OCI-LY7 (cell line): ENCODE data around the gene OAS1.

Experiments
- EZH2phosphoT487 ChIP-seq: fragments of 200-600 bp; sonication (generic); IDR thresholded peaks from 2 replicates; pipeline ENCODE4 v1.6.1; 2018; ENCODE audit warnings: low read depth, borderline replicate concordance, mild to moderate bottlenecking, mixed run types, antibody characterized with exemption, low read length, moderate library complexity, mixed read lengths
- TF ChIP-seq, protein P1 (sequence below): fragments of 200-600 bp; sonication (generic); conservative IDR thresholded peaks from 2 replicates; pipeline ENCODE4 v1.5.1; 2014; ENCODE audit warnings: mild to moderate bottlenecking, antibody characterized with exemption, low read length, moderate library complexity, mixed read lengths

DNA sequence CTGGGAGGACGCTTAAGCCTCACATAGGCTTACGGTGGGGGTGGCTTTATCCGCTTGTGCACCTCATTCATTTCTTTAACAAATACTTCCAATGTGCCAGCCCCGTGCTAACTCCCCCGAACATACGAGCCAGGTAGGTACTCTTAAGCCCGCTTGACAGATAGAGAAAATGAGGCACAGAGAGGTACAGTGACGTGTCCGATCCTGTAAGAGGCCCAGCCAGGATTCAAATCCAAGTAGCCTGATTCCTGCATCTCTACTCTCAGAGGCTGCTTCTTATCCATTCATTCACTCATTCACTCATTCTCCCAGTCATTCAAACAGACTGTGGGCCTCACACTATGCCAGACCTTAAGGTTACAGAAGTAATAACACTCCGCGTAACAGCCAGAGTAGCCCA lies 32.0 kb downstream of the OAS1 start:
- TF ChIP-seq, protein P1, sequence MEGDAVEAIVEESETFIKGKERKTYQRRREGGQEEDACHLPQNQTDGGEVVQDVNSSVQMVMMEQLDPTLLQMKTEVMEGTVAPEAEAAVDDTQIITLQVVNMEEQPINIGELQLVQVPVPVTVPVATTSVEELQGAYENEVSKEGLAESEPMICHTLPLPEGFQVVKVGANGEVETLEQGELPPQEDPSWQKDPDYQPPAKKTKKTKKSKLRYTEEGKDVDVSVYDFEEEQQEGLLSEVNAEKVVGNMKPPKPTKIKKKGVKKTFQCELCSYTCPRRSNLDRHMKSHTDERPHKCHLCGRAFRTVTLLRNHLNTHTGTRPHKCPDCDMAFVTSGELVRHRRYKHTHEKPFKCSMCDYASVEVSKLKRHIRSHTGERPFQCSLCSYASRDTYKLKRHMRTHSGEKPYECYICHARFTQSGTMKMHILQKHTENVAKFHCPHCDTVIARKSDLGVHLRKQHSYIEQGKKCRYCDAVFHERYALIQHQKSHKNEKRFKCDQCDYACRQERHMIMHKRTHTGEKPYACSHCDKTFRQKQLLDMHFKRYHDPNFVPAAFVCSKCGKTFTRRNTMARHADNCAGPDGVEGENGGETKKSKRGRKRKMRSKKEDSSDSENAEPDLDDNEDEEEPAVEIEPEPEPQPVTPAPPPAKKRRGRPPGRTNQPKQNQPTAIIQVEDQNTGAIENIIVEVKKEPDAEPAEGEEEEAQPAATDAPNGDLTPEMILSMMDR: no peak
- no peak for TF ChIP-seq EZH2phosphoT487
